Subcutaneous abdominal adipose tissue (tissue), 5 donors: Measurements from ENCODE around the gene VMO1.

Source experiments
- H3K27ac ChIP-seq: one replicate; pipeline ENCODE4 v1.7.0; 2013; ENCODE audit warnings: low read depth, mild to moderate bottlenecking, inconsistent platforms, low read length, moderate library complexity
- H3K27me3 ChIP-seq, 5 donors: one replicate each; pipeline ENCODE4 v1.7.0; 2013; ENCODE audit warnings: low read length in 5 of 5, inconsistent platforms in 1 of 5; ENCODE audit not compliant: control insufficient read depth in 5 of 5, insufficient read depth in 4 of 5
- H3K36me3 ChIP-seq, 5 donors: one replicate each; pipeline ENCODE4 v1.7.0; 2013; ENCODE audit warnings: low read length in 5 of 5; ENCODE audit not compliant: control insufficient read depth in 5 of 5, insufficient read depth in 5 of 5
- H3K4me1 ChIP-seq, 5 donors: one replicate each; pipeline ENCODE4 v1.7.0; 2013; ENCODE audit warnings: low read length in 5 of 5, mild to moderate bottlenecking in 3 of 5, moderate library complexity in 1 of 5; ENCODE audit not compliant: control insufficient read depth in 5 of 5, insufficient read depth in 5 of 5
- H3K4me3 ChIP-seq, 5 donors: one replicate each; pipeline ENCODE4 v1.7.0; 2013; ENCODE audit warnings: low read length in 5 of 5, low read depth in 1 of 5
- H3K9ac ChIP-seq, 5 donors: one replicate each; pipeline ENCODE4 v1.7.0; 2013; ENCODE audit warnings: low read length in 5 of 5, mild to moderate bottlenecking in 4 of 5, moderate library complexity in 3 of 5
- H3K9me3 ChIP-seq, 5 donors: one replicate each; pipeline ENCODE4 v1.7.0; 2013; ENCODE audit warnings: low read length in 5 of 5; ENCODE audit not compliant: control insufficient read depth in 5 of 5
- donor health status: healthy.
- donor health status: healthy.
- donor health status: healthy.
- donor health status: healthy.
- donor health status: healthy.

Gene VMO1

GRCh38 chr17:4743898-4744297, 42.3 kb downstream of the VMO1 start:
- Histone ChIP-seq H3K9me3 (no peaks in the 10 kb centered on the region), H3K4me1 (peaks cover 0 to 23% (median 16%) of the 10 kb centered on the region in 5 donors), H3K27me3 (peaks cover 6 to 22% (median 10%) of the 10 kb centered on the region in 5 donors), H3K36me3 (no peaks in the 10 kb centered on the region), H3K9ac (no peak overlapping the region), H3K27ac (no peak overlapping the region), H3K4me3 (no peak overlapping the region)

DNA sequence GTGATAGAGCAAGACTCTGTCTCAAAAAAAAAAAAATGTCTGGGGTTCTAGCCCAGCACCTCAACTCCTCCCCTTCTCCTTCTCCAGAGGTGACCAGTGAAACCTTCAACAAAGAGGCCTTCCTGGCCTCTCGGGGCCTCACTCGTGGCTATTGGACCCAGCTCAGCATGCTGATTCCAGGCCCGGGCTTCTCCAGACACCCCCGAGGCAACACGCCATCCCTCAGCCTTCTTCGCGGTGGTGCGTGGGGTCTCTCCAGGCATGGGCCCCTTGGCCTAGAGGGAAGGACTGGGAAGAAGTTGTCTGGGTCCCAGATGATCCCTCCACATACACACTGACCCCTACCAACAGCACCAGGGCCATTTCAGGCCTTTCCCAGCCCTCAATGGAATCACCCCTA, 42.9 kb downstream of the VMO1 start:
- Histone ChIP-seq H3K9ac (no peak overlapping the region), H3K4me1 (peaks cover 0 to 24% (median 18%) of the 10 kb centered on the region in 5 donors), H3K36me3 (no peaks in the 10 kb centered on the region), H3K27me3 (peaks cover 6 to 23% (median 10%) of the 10 kb centered on the region in 5 donors), H3K27ac (no peak overlapping the region), H3K4me3 (no peak overlapping the region), H3K9me3 (no peaks in the 10 kb centered on the region)

GRCh38 chr17:4742629-4743028, 43.5 kb downstream of the VMO1 start:
- Histone ChIP-seq H3K27ac (no peak overlapping the region), H3K9me3 (no peaks in the 10 kb centered on the region), H3K9ac (no peak overlapping the region), H3K36me3 (no peaks in the 10 kb centered on the region), H3K27me3 (peaks cover 6 to 23% (median 10%) of the 10 kb centered on the region in 5 donors), H3K4me1 (peaks cover 0 to 21% (median 19%) of the 10 kb centered on the region in 5 donors), H3K4me3 (no peak overlapping the region)

GRCh38 chr17:4742133-4742532, 44.0 kb downstream of the VMO1 start:
- H3K9me3 ChIP-seq: no peaks in the 10 kb centered on the region
- no peak overlapping the region for H3K4me3 ChIP-seq
- H3K27me3 ChIP-seq: peaks cover 6 to 23% (median 10%) of the 10 kb centered on the region in 5 donors
- H3K4me1 ChIP-seq: peaks cover 0 to 20% (median 19%) of the 10 kb centered on the region in 5 donors
- H3K27ac ChIP-seq: no peak overlapping the region
- H3K36me3 ChIP-seq: no peaks in the 10 kb centered on the region
- H3K9ac ChIP-seq: no peak overlapping the region

DNA sequence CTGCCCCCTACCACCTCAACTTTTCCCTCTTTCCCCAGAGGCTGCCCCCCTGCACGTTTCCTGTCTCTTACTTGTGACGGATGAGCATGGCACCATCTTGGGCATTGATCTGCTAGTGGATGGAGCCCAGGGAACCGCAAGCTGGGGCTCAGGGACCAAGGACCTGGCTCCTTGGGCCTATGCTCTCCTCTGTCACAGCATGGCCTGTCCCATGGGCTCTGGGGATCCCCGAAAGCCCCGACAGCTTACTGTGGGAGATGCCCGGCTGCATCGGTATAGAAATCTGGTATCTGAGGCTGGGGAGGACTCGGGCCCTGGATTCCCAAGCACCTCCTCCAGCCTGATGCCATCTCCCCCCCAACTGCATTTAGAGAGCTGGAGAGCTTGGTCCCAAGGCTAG, 44.6 kb downstream of the VMO1 start:
- Histone ChIP-seq H3K4me1 (peaks cover 0 to 24% (median 19%) of the 10 kb centered on the region in 5 donors), H3K9ac (no peak overlapping the region), H3K27me3 (peaks cover 6 to 23% (median 10%) of the 10 kb centered on the region in 5 donors), H3K36me3 (no peaks in the 10 kb centered on the region), H3K4me3 (no peak overlapping the region), H3K27ac (no peak overlapping the region), H3K9me3 (no peaks in the 10 kb centered on the region)

GRCh38 chr17:4740584-4740983, 45.6 kb downstream of the VMO1 start:
- Histone ChIP-seq H3K9ac (no peak overlapping the region), H3K4me3 (peak overlapping the region in 1 of 5 donors; percentile 73), H3K27me3 (peaks cover 6 to 21% (median 10%) of the 10 kb centered on the region in 5 donors), H3K36me3 (no peaks in the 10 kb centered on the region), H3K9me3 (no peaks in the 10 kb centered on the region), H3K4me1 (peaks cover 0 to 29% (median 19%) of the 10 kb centered on the region in 5 donors), H3K27ac (no peak overlapping the region)

DNA sequence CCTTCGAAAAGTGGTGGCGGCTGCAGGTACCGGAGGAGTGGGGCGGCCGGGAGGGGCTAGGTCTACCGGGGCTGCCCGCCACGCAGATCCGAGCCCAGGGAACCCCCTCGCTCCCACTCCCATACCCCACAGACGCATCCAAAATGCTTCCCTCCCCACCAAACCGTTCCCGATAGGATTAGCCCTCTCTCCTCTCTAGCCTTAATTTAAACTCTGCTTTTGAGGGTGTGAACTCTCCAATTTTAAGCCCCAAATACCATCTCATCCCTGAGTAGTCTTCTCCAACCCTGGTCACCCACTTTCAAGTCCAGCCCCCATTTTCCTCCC, 46.2 kb downstream of the VMO1 start:
- peak overlapping the region in 3 of 5 donors; percentile 44 to 72 (median 62) for H3K9ac ChIP-seq
- peaks cover 0 to 35% (median 18%) of the 10 kb centered on the region in 5 donors for H3K4me1 ChIP-seq
- peaks cover 0 to under 1% (median 0%) of the 10 kb centered on the region in 5 donors for H3K36me3 ChIP-seq
- H3K27me3 ChIP-seq: peaks cover 5 to 16% (median 9%) of the 10 kb centered on the region in 5 donors
- peak overlapping the region; percentile 15 to 83 (median 73) for H3K4me3 ChIP-seq
- H3K9me3 ChIP-seq: no peaks in the 10 kb centered on the region
- H3K27ac ChIP-seq: no peak overlapping the region

GRCh38 chr17:4739122-4740024, 46.8 kb downstream of the VMO1 start, which contains the start of the genes CXCL16 and ZMYND15:
Gene CXCL16, minus strand, starts transcription at chr17:4739928. Its CDS starts 589 bp downstream, at chr17:4739339.
Gene ZMYND15, plus strand, starts transcription at chr17:4739833. Its CDS starts 716 bp downstream, at chr17:4740549.
- Histone ChIP-seq H3K9ac (peak within 1 kb of the TSS; percentile 38 to 84 (median 73)), H3K27me3 (peaks cover under 1 to 10% (median 3%) of the 10 kb centered on the region in 5 donors), H3K4me1 (peaks cover 0 to 41% (median 19%) of the 10 kb centered on the region in 5 donors), H3K4me3 (peak within 1 kb of the TSS; percentile 54 to 83 (median 73)), H3K9me3 (no peaks in the 10 kb centered on the region), H3K27ac (peak within 1 kb of the TSS; percentile 23), H3K36me3 (peaks cover 0 to 6% (median 0%) of the 10 kb centered on the region in 5 donors)

DNA sequence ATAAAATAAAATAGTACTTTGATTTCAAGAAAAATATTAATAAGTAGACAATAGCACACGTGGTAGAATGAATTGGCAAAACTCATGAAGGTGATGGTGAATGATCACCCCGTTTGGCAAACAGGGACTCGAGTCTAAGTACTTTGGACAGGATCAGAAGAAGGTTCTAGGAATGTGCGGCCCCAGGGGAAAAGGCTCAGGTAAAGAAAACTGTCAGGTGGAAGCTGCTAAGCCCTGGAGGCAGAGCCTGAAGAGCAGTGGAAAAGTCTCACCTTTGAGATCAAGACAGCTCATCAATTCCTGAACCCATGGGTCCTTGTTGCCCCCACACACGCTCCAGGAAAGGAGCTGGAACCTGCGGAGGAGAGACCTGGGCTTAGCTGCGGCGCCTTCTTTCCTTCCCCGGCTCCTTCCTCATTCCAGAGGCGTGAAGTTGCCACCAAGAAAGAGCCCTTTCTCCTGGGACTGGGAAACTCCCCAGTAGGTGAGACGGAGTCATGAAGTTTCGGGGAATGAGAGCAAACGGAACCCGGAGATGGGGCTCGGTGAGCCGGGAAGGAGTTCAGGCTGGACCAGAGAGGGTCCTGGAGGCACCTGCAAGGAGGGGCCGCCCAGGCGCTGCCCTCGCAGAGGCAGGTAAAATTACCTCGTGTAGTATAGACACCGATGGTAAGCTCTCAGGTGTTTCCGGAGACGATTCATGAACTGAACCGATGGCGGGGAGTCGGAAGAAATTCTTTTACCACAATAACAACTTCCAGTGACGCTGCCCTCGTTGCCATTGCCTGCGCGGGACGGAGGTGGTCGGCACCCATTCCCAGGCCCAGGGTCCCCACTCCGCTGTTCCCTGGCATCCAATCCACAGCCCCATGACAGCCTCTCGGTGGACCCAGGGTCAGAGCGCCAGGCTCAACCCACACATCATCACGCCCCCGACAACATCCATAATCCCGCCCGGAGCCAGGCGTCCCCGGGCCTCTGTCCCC, 47.7 kb downstream of the VMO1 start:
- Histone ChIP-seq H3K27me3 (peaks cover 0 to 7% (median 0%) of the 10 kb centered on the region in 5 donors), H3K36me3 (peaks cover 0 to 12% (median 0%) of the 10 kb centered on the region in 5 donors), H3K4me1 (peaks cover 0 to 48% (median 19%) of the 10 kb centered on the region in 5 donors), H3K27ac (peak overlapping the region; percentile 23), H3K4me3 (peak overlapping the region; percentile 54 to 83 (median 73)), H3K9ac (peak overlapping the region; percentile 38 to 84 (median 73)), H3K9me3 (no peaks in the 10 kb centered on the region)
